GM20000 (cell line): ENCODE data around the gene C3AR1.
A peak's percentile ranks its signal among the peaks of the same experiment; 100 is the strongest.
"Not testable (repeated sequence)": the region's sequence is repeated elsewhere in the genome, so short reads cannot be mapped to it uniquely, and the experiment has no call there.

Experiments
- DNase-seq: peaks from one replicate; pipeline ENCODE4 v3.0.0; 2012; ENCODE audit warnings: low spot score
- CTCF ChIP-seq: IDR thresholded peaks from 2 replicates; pipeline ENCODE4 v1.5.1; 2012; ENCODE audit warnings: mild to moderate bottlenecking, control low read depth; ENCODE audit errors: extremely low read depth, missing control alignments

Gene C3AR1

GRCh38 chr12:8033153-8034044 is 32.8 kb downstream of the C3AR1 start:
- TF ChIP-seq CTCF = no peak
- DNase-seq = peak; percentile 77

DNA sequence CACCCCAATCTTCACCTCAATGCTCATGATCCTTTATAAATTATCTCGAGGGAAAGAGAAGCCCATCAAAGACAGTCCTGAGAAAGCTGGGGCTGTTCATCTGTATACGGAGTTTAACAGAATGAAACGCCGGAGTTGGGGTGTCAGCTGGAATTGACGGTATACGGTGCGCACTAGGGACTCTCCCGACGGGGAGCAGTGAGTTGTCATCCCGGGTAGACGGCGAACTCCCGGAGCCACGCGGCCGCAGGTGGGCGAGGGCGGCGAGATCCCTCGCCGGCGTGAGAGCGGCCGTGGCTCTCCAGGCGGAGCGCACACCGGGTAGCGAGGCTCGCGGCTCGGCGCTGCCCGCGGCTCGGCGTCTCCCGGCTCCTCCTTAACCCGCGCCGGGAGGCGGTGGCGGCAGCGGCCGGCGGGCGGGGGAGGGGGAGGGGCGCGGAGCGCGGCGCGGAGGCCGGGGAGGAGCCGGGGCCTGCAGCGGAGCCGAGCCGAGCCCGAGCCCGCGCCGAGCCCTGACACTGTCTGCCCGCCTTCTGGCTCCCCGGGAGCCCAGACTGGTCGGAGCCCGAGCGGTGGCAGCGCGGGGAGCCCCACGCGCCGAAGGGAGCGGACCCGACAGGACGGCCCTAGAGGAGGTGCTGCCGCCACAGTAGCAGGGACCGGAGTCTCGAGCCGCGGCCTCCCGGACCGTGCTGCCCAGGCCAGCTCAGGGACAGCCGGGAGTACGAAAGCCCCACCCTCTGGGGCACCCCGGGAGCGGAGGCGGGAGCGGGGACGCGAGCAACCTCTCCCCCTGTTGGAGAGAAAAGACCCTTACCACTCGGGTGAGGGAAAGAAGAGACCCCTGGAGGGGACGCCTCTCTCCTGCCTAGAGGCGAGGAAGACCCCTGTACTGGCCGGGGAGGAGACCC is 33.7 kb downstream of the C3AR1 start, which contains the start of gene FOXJ2:
FOXJ2 (plus strand) TSS at position 475 of the 911 bp plus-strand sequence. CDS start 7,117 bp downstream, outside the sequence.
- DNase-seq = peak; percentile 90
- TF ChIP-seq CTCF = peak; percentile 4

DNA sequence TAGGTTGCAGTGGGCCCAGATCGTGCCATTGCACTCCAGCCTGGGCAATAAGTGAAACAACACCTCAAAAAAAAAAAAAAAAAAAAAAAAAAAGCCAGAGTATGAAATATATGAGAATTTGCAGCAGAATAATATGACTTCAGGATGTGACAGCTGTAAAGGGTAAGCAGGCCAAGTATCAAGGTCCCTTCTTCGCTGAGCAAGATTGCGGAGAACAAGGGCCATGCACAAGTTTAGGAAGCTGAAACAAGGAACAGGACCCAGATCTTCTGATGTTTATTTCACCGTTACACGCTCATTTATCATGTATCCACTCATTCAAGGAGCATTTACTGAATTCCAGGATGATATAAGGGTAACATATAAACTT is 34.3 kb downstream of the C3AR1 start:
- no peak for DNase-seq
- no peak for TF ChIP-seq CTCF

DNA sequence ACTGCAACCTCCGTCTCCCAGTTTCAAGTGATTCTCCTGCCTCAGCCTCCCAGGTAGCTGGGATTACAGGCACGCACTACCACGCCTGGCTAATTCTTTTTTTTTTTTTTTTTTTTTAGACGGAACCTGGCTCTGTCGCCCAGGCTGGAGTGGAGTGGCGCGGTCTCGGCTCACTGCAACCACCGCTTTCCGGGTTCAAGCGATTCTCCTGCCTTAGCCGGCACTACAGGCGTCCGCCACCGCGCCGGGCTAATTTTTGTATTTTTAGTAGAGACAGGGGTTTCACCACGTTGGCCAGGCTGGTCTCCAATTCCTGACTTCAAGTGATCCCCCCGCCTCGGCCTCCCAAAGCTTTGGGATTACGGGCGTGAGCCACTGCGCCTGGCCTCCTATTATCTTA is 35.1 kb downstream of the C3AR1 start:
- DNase-seq = not testable (repeated sequence)

DNA sequence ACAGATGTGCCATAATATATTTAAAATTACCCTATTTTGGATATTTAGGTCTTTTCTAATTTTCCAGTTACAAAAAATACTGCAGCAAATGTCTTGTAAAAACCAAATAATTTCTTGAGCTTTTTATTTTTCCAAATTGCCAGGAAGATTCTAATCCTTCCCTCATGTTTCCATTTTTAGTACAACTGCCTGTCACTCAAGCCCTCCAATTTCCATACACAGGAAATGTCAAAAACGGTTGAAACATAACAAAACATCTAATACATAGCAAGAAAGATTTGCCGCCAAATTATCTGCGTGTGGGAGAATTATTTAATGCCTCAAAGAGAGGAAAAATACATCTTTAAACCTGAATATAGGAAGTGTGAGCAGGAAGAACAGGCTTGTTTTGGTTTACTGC is 36.0 kb downstream of the C3AR1 start:
- TF ChIP-seq CTCF = no peak
- DNase-seq = no peak

GRCh38 chr12:8028267-8028666 is 37.9 kb downstream of the C3AR1 start:
- no peak for DNase-seq
- no peak for TF ChIP-seq CTCF

GRCh38 chr12:8027856-8028255 is 38.3 kb downstream of the C3AR1 start:
- no peak for TF ChIP-seq CTCF
- no peak for DNase-seq
